Measurements from ENCODE around the gene NPY. TPM values are rescaled to one million over a fixed set of nuclear protein-coding genes. Genes with fewer than 3 reads are reported as not detected.

Gene NPY
- total RNA-seq, 1 experiment from 2014 or later: not detected

GRCh38 chr7:24279512-24279911 lies 4.5 kb upstream of the NPY start:
- Mint-ChIP-seq H3K4me3 (ENCODE audit: unreplicated experiment) (no peak overlapping the region), H3K27ac (ENCODE audit: unreplicated experiment) (no peak overlapping the region), H3K4me1 (ENCODE audit: low read depth, unreplicated experiment) (no peaks in the 10 kb centered on the region), H3K9me3 (ENCODE audit: unreplicated experiment) (no peaks in the 10 kb centered on the region), H3K36me3 (ENCODE audit: insufficient read depth, unreplicated experiment) (no peaks in the 10 kb centered on the region), H3K27me3 (ENCODE audit: insufficient read depth, unreplicated experiment) (peaks cover 14% of the 10 kb centered on the region)
- DNase-seq: no peak
- no peaks in the 10 kb centered on the region for H3K27me3 ChIP-seq (replicated peaks; ENCODE audit: control insufficient read depth, insufficient read depth, low read length)
- H3K9me3 ChIP-seq: peaks cover 4% of the 10 kb centered on the region; the same call in 1 of the 2 replicates
- no peaks in the 10 kb centered on the region for H3K36me3 ChIP-seq (ENCODE audit: control insufficient read depth, insufficient read depth, low read length)
- CTCF ChIA-PET: no interaction called here
- H3K4me1 ChIP-seq: no peaks in the 10 kb centered on the region
- intact Hi-C loops (cut with micrococcal nuclease; ENCODE audit: unreplicated experiment): no loop called here
- no TSS peak for BruUV-seq (replicated peaks)
- TF ChIP-seq CTCF (IDR thresholded peaks at IDR 0.05; ENCODE audit: insufficient read depth in 1 of 2, low read depth in 1 of 2, low read length in 1 of 2, severe bottlenecking in 1 of 2, unreplicated experiment in 1 of 2): no peak
- H3K4me3 ChIP-seq (ENCODE audit: low read depth, low read length): no peak overlapping the region
- POLR2A ChIA-PET: no interaction called here

- Mint-ChIP-seq H3K36me3 (ENCODE audit: insufficient read depth, unreplicated experiment) (no peaks in the 10 kb centered on the region), H3K9me3 (ENCODE audit: unreplicated experiment) (no peaks in the 10 kb centered on the region), H3K4me3 (ENCODE audit: unreplicated experiment) (no peak overlapping the region), H3K27me3 (ENCODE audit: insufficient read depth, unreplicated experiment) (peaks cover 6% of the 10 kb centered on the region), H3K27ac (ENCODE audit: unreplicated experiment) (no peak overlapping the region), H3K4me1 (ENCODE audit: low read depth, unreplicated experiment) (no peaks in the 10 kb centered on the region)
- CTCF ChIA-PET: no interaction called here
- Histone ChIP-seq H3K4me3 (ENCODE audit: low read depth, low read length) (no peak overlapping the region), H3K4me1 (no peaks in the 10 kb centered on the region), H3K27me3 (replicated peaks; ENCODE audit: control insufficient read depth, insufficient read depth, low read length) (no peaks in the 10 kb centered on the region; the same call in 1 of the 2 replicates), H3K9me3 (peaks cover 7% of the 10 kb centered on the region; the same call in 1 of the 2 replicates), H3K36me3 (ENCODE audit: control insufficient read depth, insufficient read depth, low read length) (no peaks in the 10 kb centered on the region)
- no TSS peak for BruUV-seq (replicated peaks)
- intact Hi-C loops (cut with micrococcal nuclease; ENCODE audit: unreplicated experiment): no loop called here
- POLR2A ChIA-PET: no interaction called here
- TF ChIP-seq CTCF (IDR thresholded peaks at IDR 0.05; ENCODE audit: insufficient read depth in 1 of 2, low read depth in 1 of 2, low read length in 1 of 2, severe bottlenecking in 1 of 2, unreplicated experiment in 1 of 2): no peak
- DNase-seq: no peak
Measured at GRCh38 chr7:24283554-24283896, 465 bp upstream of the NPY start.

- no TSS peak for BruUV-seq (replicated peaks)
- H3K4me1 ChIP-seq: no peaks in the 10 kb centered on the region
- no peak for DNase-seq
- no peaks in the 10 kb centered on the region for H3K36me3 Mint-ChIP-seq (ENCODE audit: insufficient read depth, unreplicated experiment)
- no peaks in the 10 kb centered on the region for H3K9me3 Mint-ChIP-seq (ENCODE audit: unreplicated experiment)
- ChIA-PET POLR2A (no interaction called here), CTCF (no interaction called here)
- H3K27me3 Mint-ChIP-seq (ENCODE audit: insufficient read depth, unreplicated experiment): peaks cover 9% of the 10 kb centered on the region
- TF ChIP-seq CTCF (IDR thresholded peaks at IDR 0.05; ENCODE audit: insufficient read depth in 1 of 2, low read depth in 1 of 2, low read length in 1 of 2, severe bottlenecking in 1 of 2, unreplicated experiment in 1 of 2): no peak
- no peak overlapping the region for H3K4me3 ChIP-seq (ENCODE audit: low read depth, low read length)
- H3K27ac Mint-ChIP-seq (ENCODE audit: unreplicated experiment): no peak overlapping the region
- H3K9me3 ChIP-seq: peaks cover 7% of the 10 kb centered on the region; the same call in 1 of the 2 replicates
- H3K36me3 ChIP-seq (ENCODE audit: control insufficient read depth, insufficient read depth, low read length): no peaks in the 10 kb centered on the region
- no peak overlapping the region for H3K4me3 Mint-ChIP-seq (ENCODE audit: unreplicated experiment)
- H3K4me1 Mint-ChIP-seq (ENCODE audit: low read depth, unreplicated experiment): no peaks in the 10 kb centered on the region
- intact Hi-C loops (cut with micrococcal nuclease; ENCODE audit: unreplicated experiment): no loop called here
- H3K27me3 ChIP-seq (replicated peaks; ENCODE audit: control insufficient read depth, insufficient read depth, low read length): no peaks in the 10 kb centered on the region; the same call in 1 of the 2 replicates
Measured at GRCh38 chr7:24284699-24285506, 913 bp downstream of the NPY start.
